ENCODE data around the gene FURIN. TPM values are rescaled to one million over a fixed set of nuclear protein-coding genes. Genes with fewer than 3 reads are reported as not detected.
"Not testable (repeated sequence)": the region's sequence is repeated elsewhere in the genome, so short reads cannot be mapped to it uniquely, and the experiment has no call there.

Gene FURIN
- total and polyA plus RNA-seq, 2 experiments from 2014 or later = 57.7 to 79.6 TPM

DNA sequence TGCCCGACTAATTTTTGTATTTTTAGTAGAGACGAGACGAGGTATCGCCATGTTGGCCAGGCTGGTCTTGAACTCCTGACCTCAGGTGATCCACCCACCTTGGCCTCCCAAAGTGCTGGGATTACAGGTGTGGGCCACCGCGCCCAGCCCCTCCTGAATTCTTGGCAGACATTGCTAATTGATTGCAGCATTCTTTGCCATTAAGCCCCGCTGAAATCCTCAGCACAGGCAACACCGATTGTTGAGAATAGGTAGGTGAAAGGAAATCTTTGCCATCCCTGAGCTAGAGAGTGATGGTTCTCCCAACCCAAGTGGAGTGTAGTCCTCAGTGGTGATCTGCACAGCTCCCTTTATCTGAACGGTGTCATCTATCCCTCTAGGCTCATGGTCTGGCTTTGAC is 36.4 kb downstream of the FURIN start:
- H3K4me3 ChIP-seq = no peak overlapping the region
- H3K36me3 ChIP-seq = peaks cover 18% of the 10 kb centered on the region
- no peak overlapping the region for H3K27ac ChIP-seq
- no peaks in the 10 kb centered on the region for H3K27me3 ChIP-seq
- H3K9me3 ChIP-seq (ENCODE audit: low read depth) = no peaks in the 10 kb centered on the region
- DNase-seq (ENCODE audit: low read depth in 1 of 2, low spot score in 1 of 2) = no peak
- TF ChIP-seq, protein P1, sequence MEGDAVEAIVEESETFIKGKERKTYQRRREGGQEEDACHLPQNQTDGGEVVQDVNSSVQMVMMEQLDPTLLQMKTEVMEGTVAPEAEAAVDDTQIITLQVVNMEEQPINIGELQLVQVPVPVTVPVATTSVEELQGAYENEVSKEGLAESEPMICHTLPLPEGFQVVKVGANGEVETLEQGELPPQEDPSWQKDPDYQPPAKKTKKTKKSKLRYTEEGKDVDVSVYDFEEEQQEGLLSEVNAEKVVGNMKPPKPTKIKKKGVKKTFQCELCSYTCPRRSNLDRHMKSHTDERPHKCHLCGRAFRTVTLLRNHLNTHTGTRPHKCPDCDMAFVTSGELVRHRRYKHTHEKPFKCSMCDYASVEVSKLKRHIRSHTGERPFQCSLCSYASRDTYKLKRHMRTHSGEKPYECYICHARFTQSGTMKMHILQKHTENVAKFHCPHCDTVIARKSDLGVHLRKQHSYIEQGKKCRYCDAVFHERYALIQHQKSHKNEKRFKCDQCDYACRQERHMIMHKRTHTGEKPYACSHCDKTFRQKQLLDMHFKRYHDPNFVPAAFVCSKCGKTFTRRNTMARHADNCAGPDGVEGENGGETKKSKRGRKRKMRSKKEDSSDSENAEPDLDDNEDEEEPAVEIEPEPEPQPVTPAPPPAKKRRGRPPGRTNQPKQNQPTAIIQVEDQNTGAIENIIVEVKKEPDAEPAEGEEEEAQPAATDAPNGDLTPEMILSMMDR (IDR thresholded peaks at IDR 0.05; ENCODE audit: low read depth, low read length) = no peak
- peaks cover 21% of the 10 kb centered on the region for H3K4me1 ChIP-seq (ENCODE audit: low read depth)

DNA sequence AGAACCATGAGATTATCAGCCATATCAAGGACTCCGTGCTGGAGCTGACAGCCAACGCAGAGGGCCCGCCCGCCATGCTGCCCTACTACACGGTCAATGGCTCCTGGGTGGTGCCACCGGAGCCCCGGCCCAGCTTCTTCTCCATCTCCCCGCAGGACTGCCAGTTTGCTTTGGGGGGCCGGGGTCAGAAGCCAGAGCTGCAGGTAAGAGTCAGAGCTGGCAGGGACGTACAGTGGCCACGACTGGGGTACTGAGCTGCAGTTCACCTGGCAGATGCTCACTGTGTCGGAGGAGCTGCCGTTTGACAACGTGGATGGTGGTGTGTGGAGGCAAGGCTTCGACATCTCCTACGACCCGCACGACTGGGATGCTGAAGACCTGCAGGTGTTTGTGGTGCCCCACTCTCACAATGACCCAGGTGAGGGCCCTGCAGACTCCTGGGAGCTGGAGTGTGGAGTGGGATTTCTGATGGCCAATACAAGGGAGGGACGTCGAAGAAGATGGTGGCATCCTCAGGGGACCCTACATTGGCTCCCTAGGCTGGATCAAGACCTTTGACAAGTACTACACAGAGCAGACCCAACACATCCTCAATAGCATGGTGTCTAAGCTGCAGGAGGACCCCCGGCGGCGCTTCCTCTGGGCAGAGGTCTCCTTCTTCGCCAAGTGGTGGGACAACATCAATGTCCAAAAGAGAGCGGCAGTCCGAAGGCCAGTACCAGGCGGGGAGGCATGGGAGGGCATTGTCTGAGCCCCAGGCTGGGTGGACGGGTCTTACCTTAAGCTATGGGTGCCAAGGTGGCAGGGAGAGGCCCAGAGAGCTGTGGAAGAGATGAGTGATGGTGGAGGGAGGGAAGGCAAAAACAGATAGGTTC is 37.2 kb downstream of the FURIN start:
- Histone ChIP-seq H3K4me3 (no peak overlapping the region), H3K9me3 (ENCODE audit: low read depth) (no peaks in the 10 kb centered on the region), H3K4me1 (ENCODE audit: low read depth) (peaks cover 21% of the 10 kb centered on the region), H3K36me3 (peaks cover 21% of the 10 kb centered on the region), H3K27ac (no peak overlapping the region), H3K27me3 (no peaks in the 10 kb centered on the region)
- DNase-seq (ENCODE audit: low read depth in 1 of 2, low spot score in 1 of 2) = no peak
- TF ChIP-seq, protein P1 (IDR thresholded peaks at IDR 0.05; ENCODE audit: low read depth, low read length) = no peak

DNA sequence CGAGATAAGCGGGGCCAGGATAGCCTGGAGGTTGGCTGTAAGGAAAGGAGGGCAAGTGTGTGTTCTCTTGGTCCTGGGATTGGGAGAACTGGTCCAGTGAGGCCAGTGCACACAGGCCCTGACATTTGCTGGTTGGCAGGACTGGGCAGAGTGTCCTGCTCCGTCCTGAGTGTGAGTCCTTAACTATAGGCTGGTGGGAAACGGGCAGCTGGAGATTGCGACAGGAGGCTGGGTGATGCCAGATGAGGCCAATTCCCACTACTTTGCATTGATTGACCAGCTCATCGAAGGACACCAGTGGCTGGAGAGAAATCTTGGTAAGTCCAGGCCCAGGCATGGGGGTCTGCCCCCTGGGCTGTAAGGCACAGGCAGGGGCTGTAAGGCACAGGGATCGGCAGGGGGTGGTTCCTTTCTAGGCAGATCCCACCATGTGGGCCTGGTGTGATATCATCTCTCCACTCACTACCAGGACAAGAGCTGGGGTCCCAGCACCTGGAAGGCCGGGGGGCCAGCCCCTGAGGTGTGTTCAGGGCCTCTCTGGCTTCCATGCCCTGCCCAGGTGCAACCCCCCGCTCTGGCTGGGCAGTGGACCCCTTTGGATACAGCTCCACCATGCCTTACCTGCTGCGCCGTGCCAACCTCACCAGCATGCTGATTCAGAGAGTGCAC is 37.9 kb downstream of the FURIN start:
- no peaks in the 10 kb centered on the region for H3K9me3 ChIP-seq (ENCODE audit: low read depth)
- no peak for DNase-seq (ENCODE audit: low read depth in 1 of 2, low spot score in 1 of 2)
- no peak overlapping the region for H3K4me3 ChIP-seq
- H3K4me1 ChIP-seq (ENCODE audit: low read depth) = peaks cover 21% of the 10 kb centered on the region
- no peak overlapping the region for H3K27ac ChIP-seq
- peaks cover 26% of the 10 kb centered on the region for H3K36me3 ChIP-seq
- no peaks in the 10 kb centered on the region for H3K27me3 ChIP-seq
- TF ChIP-seq, protein P1 (IDR thresholded peaks at IDR 0.05; ENCODE audit: low read depth, low read length) = no peak

DNA sequence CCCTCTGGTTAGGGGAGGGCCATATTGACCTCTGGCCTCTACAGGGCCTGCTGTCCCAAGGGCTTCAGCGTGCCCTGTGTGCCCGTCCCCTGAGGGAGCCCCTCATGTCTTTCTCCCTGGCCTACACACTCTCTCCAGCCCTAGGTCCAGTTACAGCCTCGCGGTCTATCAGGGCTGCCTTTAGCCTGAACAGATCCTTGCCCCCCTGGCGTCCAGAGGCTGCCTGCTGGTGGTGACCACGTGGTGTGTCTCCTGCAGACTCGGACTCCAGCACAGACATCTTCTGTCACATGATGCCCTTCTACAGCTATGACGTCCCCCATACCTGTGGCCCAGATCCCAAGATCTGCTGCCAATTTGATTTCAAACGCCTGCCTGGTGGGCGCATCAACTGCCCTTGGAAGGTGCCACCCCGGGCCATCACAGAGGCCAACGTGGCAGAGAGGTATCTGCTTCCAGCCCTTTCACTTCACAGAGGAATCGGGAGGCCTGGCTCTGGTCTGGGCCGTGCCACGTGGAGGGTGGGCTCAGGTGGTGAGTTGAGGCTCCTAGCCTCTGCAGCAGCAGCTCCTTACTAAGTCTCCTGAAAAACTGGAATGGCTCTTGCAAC is 38.8 kb downstream of the FURIN start:
- Histone ChIP-seq H3K9me3 (ENCODE audit: low read depth) (no peaks in the 10 kb centered on the region), H3K36me3 (peaks cover 28% of the 10 kb centered on the region), H3K4me1 (ENCODE audit: low read depth) (peaks cover 15% of the 10 kb centered on the region), H3K27me3 (no peaks in the 10 kb centered on the region), H3K27ac (peak overlapping the region; percentile 88), H3K4me3 (no peak overlapping the region)
- TF ChIP-seq, protein P1 (IDR thresholded peaks at IDR 0.05; ENCODE audit: low read depth, low read length) = no peak
- no peak for DNase-seq (ENCODE audit: low read depth in 1 of 2, low spot score in 1 of 2)

DNA sequence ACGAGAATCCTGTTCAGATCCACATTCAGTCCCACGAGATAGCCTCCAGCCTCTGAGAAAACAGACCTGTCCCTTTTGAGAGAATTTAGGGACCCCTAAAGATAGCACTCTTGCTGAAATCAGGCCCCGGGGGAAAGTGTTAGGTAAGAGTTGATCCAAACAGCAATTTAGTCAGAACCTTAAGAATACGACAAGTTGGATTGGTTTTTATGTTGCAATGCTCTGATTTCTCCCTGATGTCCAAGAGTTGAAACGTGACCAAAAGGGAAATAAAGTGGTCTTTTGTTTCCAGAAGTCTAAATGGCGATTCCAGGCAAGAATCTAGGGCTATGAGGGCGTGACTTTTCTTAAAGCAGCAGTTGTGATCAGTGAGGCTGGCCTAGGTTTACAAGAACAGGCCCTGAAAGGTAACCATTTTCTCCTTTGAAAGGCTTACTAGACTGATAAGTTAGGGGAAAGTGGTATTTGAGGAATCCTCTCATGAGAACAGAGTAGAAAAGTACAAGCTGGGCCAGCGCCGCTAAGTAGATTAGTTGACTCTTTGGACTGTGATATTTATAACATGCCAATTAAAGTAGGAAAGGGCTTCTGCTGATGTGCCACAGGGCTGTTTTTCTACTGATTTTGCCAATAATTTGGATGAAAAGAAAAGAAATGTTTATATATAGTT is 39.6 kb downstream of the FURIN start:
- TF ChIP-seq, protein P1 (IDR thresholded peaks at IDR 0.05; ENCODE audit: low read depth, low read length) = no peak
- peak; percentile 29 to 44 for DNase-seq (ENCODE audit: low read depth in 1 of 2, low spot score in 1 of 2)
- no peaks in the 10 kb centered on the region for H3K27me3 ChIP-seq
- H3K9me3 ChIP-seq (ENCODE audit: low read depth) = no peaks in the 10 kb centered on the region
- peaks cover 32% of the 10 kb centered on the region for H3K36me3 ChIP-seq
- H3K27ac ChIP-seq = peak overlapping the region; percentile 88
- no peak overlapping the region for H3K4me3 ChIP-seq
- peaks cover 15% of the 10 kb centered on the region for H3K4me1 ChIP-seq (ENCODE audit: low read depth)

DNA sequence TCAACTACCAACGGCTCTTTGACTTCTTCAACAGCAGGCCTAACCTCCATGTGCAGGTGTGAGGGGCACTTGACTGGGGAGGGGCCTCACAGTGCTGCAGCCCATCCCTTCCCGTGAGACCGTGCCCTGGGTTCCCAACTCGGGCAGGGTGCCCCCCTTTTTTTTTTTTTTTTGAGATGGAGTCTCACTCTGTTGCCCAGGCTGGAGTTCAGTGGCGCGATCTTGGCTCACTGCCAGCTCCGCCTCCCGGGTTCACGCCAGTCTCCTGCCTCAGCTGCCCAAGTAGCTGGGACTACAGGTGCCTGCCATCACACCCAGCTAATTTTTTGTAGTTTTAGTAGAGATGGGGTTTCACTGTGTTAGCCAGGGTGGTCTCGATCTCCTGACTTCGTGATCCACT is 41.1 kb downstream of the FURIN start:
- not testable (repeated sequence) for H3K4me3 ChIP-seq; H3K27ac ChIP-seq; DNase-seq (ENCODE audit: low read depth in 1 of 2, low spot score in 1 of 2); H3K9me3 ChIP-seq (ENCODE audit: low read depth); H3K27me3 ChIP-seq; H3K4me1 ChIP-seq (ENCODE audit: low read depth)
- peaks cover 33% of the 10 kb centered on the region for H3K36me3 ChIP-seq

All from cardiac muscle cell (in vitro differentiated cells and primary cell).